HG02840 (cell line): ENCODE results near the gene TYMP.

Experiments used
- ATAC-seq: cut with Tn5 transposase; IDR thresholded peaks from one replicate; pipeline ENCODE4 v1.9.1; 2021; ENCODE audit warnings: mild to moderate bottlenecking, moderate library complexity, moderate number of reproducible peaks; ENCODE audit not compliant: unreplicated experiment, low FRiP score

TYMP gene

GRCh38 chr22:50563413-50564160, 33.8 kb upstream of the TYMP start:
- ATAC-seq = no peak

- peak; percentile 96 for ATAC-seq
These were observed 33.0 kb upstream of the TYMP start, which contains the start of gene SYCE3 for GRCh38 chr22:50562523-50563412. Gene SYCE3 (minus strand): TSS chr22:50562919. CDS start chr22:50556405, 6,514 bp downstream.

- no peak for ATAC-seq
These were observed 31.9 kb upstream of the TYMP start for GRCh38 chr22:50561401-50562358.

- no peak for ATAC-seq
These were observed 30.2 kb upstream of the TYMP start for GRCh38 chr22:50560034-50560433.

DNA sequence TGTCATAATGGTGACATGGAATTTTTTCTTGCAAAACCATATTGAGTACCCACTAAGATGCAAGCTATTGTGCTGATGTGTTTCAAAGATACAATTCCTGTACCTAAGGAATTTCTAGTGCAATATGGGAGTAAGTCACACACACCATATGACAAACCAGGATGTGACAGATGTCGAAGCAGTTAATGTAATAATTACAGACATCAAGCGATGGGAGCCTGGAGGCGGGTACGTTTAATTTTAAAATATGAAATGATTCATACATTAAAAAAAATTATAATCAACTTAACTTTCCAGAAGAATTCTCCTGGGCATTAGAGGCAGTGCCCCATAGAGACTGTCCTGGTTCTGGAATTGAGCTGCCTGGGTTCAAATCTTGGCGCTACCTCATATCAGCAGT, 26.9 kb upstream of the TYMP start:
- ATAC-seq = no peak

- ATAC-seq = no peak
These were observed 23.5 kb upstream of the TYMP start for GRCh38 chr22:50553310-50553709.

DNA sequence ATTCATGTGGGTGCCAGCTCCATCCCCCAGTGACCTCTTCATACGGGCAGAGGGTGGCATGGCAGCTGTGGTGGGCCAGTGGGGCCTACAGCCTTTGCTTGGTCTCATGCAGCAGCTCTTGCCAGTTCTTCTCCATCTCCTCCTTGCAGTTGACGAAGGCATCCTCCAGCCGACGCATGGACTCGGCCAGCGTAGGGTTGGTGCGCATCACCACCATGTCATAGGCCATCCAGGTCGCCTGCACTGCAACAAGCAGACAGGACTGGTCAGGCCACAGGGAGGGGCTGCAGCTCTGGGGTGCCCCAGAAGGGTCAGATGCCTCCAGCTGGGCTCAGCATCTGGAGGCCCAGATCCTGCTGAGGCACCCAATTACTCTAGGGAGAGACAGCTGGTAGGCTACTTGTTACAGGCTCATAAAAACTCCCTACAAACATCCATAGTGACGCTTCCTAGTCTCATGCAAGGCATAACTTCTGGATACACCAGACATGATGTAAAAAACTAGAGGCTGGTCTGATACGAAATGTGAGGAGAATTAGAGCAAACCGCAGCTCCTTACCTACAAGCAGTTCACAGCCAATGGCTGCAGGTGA, 21.4 kb upstream of the TYMP start:
- no peak for ATAC-seq

- ATAC-seq = no peak
These were observed 20.6 kb upstream of the TYMP start for GRCh38 chr22:50550395-50550794.

DNA sequence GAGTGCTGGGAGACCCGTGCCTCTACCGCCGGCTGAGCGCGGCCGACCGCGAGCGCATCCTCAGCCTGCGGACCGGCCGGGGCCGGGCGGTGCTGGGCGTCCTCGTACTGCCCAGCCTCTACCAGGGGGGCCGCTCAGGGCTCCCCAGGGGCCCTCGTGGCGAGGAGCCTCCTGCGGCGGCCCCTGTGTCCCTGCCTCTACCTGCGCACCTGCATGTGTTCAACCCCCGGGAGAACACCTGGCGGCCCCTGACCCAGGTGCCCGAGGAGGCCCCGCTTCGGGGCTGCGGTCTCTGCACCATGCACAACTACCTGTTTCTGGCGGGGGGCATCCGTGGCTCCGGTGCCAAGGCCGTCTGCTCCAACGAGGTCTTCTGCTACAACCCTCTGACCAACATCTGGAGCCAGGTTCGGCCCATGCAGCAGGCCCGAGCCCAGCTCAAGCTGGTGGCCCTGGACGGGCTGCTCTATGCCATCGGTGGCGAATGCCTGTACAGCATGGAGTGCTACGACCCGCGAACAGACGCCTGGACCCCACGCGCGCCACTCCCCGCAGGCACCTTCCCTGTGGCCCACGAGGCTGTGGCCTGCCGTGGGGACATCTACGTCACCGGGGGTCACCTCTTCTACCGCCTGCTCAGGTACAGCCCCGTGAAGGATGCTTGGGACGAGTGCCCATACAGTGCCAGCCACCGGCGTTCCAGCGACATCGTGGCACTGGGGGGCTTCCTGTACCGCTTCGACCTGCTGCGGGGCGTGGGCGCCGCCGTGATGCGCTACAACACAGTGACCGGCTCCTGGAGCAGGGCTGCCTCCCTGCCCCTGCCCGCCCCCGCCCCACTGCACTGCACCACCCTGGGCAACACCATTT, 19.3 kb upstream of the TYMP start:
- ATAC-seq = no peak

DNA sequence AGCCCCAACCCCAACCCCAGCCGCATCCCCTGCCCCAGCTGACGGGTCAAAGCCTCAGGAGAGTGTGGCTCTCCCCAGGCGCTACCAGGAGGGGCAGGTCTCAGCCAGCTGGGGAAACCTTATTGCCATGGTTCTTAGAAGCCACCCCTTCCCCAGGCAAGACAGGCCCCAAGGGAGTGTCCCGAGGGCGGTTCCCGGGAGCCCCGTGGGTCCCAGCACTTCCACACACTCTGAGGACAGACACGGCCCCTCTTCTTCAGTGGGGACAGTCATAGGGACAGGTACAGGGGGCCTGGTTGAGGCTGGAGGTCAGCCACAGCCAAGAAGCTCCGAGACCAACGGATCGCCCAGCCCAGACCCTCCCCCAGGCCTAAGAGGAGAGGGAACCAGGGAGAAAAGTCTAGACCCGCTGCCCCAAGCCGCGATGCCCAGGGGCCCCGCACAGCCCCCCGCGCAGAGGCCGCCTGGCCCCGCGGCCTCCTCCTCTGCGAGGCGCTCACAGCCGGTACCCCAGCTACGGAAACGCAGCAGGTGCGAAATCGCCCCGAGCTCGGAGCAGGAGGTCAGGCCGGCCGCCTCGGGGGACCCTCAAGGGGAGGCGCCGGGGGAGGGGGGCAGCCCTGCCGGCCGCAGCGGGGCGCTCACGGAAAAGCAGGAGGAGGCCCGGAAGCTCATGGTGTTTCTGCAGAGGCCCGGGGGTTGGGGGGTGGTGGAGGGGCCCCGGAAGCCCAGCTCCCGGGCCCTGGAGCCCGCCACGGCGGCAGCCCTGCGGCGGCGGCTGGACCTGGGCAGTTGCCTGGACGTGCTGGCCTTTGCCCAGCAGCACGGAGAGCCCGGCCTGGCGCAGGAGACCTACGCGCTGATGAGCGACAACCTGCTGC, 18.5 kb upstream of the TYMP start:
- ATAC-seq = no peak

DNA sequence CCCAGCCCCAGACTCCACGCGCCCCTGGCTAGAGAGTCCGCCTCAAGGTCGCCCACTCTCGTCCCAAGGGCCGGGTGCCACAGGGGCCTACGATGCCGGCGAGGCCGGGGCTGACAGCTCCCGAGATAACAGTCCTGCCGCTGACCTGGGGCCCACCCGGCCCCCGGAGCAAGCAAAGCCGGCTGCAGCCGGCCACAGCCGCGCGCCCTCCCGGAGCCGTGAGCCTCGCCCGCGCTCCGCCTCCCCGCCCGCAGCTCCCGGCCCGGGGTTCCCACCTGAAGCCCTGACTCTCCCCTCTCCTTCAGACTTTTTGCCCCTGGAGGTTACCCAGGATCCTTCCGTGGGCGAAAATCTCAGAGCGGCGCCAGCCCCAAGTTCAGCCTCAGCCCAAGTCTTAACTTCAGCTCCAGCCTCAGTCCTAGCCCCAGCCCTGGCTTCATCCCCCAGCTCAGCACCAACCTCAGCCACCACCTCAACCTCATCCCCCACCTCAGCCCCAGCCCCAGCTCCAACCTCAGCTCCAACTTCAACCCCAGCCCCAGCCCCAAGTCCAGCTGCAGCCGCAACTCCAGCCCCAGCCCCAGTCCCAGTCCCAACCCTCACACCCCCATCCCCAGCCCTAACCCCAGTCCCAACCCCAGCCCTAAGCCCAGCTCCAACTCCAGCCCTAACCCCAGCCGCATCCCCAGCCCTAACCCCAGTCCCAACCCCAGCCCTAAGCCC, 17.6 kb upstream of the TYMP start:
- no peak for ATAC-seq

GRCh38 chr22:50546326-50547262, 16.8 kb upstream of the TYMP start:
- ATAC-seq = no peak

DNA sequence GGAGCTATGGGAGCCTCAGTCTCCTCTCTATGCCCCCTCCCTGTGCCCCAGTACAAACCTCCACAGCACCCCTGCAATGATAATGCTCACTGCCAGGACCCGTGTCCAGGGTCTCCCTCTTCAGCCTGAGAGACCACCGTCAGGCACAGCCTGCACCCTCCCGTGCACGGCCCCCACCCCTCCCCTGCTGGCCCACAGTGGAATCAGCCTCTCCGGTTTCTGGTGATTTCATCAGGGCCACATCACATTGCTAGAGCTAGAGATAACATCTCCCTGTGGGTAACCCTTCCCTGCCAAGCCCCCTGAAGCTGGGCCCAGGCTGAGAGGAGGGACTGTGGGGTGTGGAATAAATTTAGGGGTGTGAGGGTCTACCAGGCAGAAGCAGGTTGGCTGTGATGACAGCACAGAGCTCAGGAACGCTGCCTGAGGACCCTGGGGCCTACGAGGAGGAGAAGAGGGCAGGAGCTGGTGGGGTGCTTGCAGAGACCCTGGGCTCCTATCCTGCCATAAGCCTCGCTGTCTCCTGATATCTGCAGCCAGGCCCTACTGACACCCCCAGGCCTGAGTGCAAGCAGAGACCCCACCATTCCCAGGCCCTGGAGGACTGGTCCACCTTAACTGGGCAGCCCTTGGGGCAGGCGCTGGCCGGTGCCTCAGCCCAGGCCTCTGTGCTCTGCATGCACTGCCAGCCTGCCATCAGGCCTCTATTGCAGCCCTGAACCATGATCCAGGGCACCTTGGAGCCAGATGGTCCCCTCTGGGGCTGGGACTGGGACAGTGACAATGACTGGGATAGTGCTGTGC, 15.9 kb upstream of the TYMP start, which contains the start of gene KLHDC7B:
Gene KLHDC7B, plus strand, starts transcription at position 378 of the 804 bp plus-strand sequence. Its CDS starts 345 bp downstream, at position 723.
- no peak for ATAC-seq

- no peak for ATAC-seq
These were observed 15.0 kb upstream of the TYMP start for GRCh38 chr22:50544746-50545253.

DNA sequence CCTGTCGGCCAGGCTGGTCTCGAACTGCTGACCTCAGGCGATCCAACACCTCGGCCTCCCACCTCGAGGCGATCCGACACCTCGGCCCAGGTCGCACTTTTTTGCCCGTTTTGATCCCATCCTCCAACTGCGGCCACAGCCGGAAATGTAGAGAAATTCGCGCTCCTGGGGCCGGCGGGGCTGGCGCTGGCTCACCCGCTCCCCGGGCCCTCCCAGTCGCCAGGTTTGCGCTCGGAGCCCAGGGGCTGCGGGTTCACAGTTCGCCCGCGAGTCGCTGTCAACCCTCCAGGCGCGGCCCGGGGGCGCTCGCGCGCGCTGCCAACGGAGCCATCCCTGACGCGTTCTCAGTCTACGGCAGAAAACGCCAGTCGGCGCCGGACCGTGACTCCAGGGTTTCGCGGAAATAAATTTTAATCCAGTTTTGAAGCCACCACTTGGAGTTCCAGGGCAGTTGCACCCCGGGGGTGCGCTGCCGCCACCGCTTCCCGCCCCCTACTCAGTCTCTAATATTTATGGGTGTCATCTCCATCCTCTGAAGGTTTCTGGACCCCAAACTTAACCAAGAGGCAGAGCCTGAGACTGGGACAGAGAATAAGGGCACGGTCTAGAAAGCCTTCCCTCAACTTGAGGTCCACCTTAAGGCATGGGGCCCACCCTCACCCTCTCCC, 14.4 kb upstream of the TYMP start:
- no peak for ATAC-seq
